GM12878 (cell line): ENCODE results near the gene DVL2. TPM values are rescaled to one million over a fixed set of nuclear protein-coding genes. Genes with fewer than 3 reads are reported as not detected.

ENCODE experiments used
- ATAC-seq: fragments of 200-7000 bp; cut with Tn5 transposase; 3 replicates; pipeline ENCODE4 v1.9.1; 2020; ENCODE audit warnings: mild to moderate bottlenecking, moderate library complexity
- BruUV-seq: library from RNA; stranded (reverse); fragments of 400-500 nt; replicated peaks from 2 replicates; lab custom pipeline; 2021; lab: Mats Ljungman, UMichigan
- CTCF ChIA-PET: fragments of 300-600 bp; sonication (Branson Sonifier 250); formaldehyde crosslinking; extraction: SDS; loops from one replicate; lab custom pipeline; 2021; ENCODE audit warnings: inconsistent platforms; lab: Yijun Ruan, JAX
- POLR2A ChIA-PET: fragments of 350-600 bp; formaldehyde crosslinking; extraction: SDS; loops from one replicate; lab custom pipeline; 2021; ENCODE audit warnings: inconsistent platforms; lab: Charles Lee
- RAD21 ChIA-PET: fragments of 300-600 bp; sonication (Branson Sonifier 250); formaldehyde crosslinking; loops from one replicate; lab custom pipeline; 2023; ENCODE audit warnings: antibody characterized with exemption; ENCODE audit not compliant: unreplicated experiment; lab: Charles Lee
- SMC1A ChIA-PET: fragments of 300-600 bp; sonication (Branson Sonifier 250); formaldehyde crosslinking; loops from one replicate; lab custom pipeline; 2023; ENCODE audit not compliant: unreplicated experiment, uncharacterized antibody; lab: Charles Lee
- DNase-seq: peaks from one replicate; pipeline ENCODE4 v3.0.0-alpha.2; 2011; ENCODE audit warnings: low read depth, low spot score
- FAIRE-seq: peaks from 3 replicates; lab custom pipeline; 2011; peaks lifted over from hg19 to GRCh38; lab: Jason Lieb, UNC
- H2AFZ ChIP-seq: 2 replicates; pipeline ENCODE4 v1.6.0; 2011; ENCODE audit warnings: low read depth, low read length, control low read depth; ENCODE audit not compliant: control insufficient read depth
- H3K27ac ChIP-seq: 2 replicates; pipeline ENCODE4 v1.5.1; 2011; ENCODE audit warnings: control low read depth; ENCODE audit not compliant: control insufficient read depth, insufficient read depth
- H3K27me3 ChIP-seq, 2 experiments: replicated peaks in 1 of 2; 2 replicates each; pipeline versions ENCODE4 v1.6.0 to v1.6.1; 2011; ENCODE audit warnings: low read length in 1 of 2; ENCODE audit not compliant: control insufficient read depth in 2 of 2, insufficient read depth in 2 of 2
- H3K36me3 ChIP-seq, 2 experiments: 2 replicates each; pipeline ENCODE4 v1.5.1; 2011; ENCODE audit warnings: low read length in 1 of 2; ENCODE audit not compliant: control insufficient read depth in 2 of 2, insufficient read depth in 2 of 2
- H3K4me1 ChIP-seq: 2 replicates; pipeline ENCODE4 v1.6.1; 2011; ENCODE audit warnings: mild to moderate bottlenecking, low read length, moderate library complexity, mixed read lengths; ENCODE audit not compliant: control insufficient read depth, insufficient read depth
- H3K4me2 ChIP-seq: 2 replicates; pipeline ENCODE4 v1.6.0; 2011; ENCODE audit warnings: control low read depth; ENCODE audit not compliant: control insufficient read depth, insufficient read depth
- H3K4me3 ChIP-seq: fragments of 200-600 bp; sonication (generic); 2 replicates; pipeline ENCODE4 v1.5.1; 2016
- H3K79me2 ChIP-seq: 2 replicates; pipeline ENCODE4 v1.6.0; 2011; ENCODE audit warnings: low read length; ENCODE audit not compliant: control insufficient read depth, insufficient read depth
- H3K9ac ChIP-seq: 2 replicates; pipeline ENCODE4 v1.8.0; 2011; ENCODE audit warnings: low read length, control low read depth, mixed read lengths; ENCODE audit not compliant: control insufficient read depth, insufficient read depth
- H3K9me3 ChIP-seq: replicated peaks from 3 replicates; pipeline ENCODE4 v1.5.1; 2011; ENCODE audit warnings: mild to moderate bottlenecking, low read length; ENCODE audit not compliant: control insufficient read depth, insufficient read depth
- H4K20me1 ChIP-seq: 2 replicates; pipeline ENCODE4 v1.6.0; 2011; ENCODE audit not compliant: control insufficient read depth, insufficient read depth
- BHLHE40 ChIP-seq, 2 experiments: fragments of 450-650 bp in 1 of 2; IDR thresholded peaks; 2 replicates each; pipeline ENCODE4 v1.6.1; 2011 to 2017; ENCODE audit warnings: low read depth in 2 of 2, borderline replicate concordance in 1 of 2, improper control_type of control experiment in 1 of 2, low read length in 1 of 2, mild to moderate bottlenecking in 1 of 2
- EP300 ChIP-seq, 2 experiments: fragments of 150-350 bp in 1 of 2; IDR thresholded peaks; 2 replicates each; pipeline ENCODE4 v1.6.1; 2011 to 2012; ENCODE audit warnings: low read depth in 2 of 2, low read length in 2 of 2, borderline replicate concordance in 1 of 2, improper control_type of control experiment in 1 of 2, inconsistent platforms in 1 of 2; ENCODE audit not compliant: control insufficient read depth in 1 of 2
- ESRRA ChIP-seq: IDR thresholded peaks from 2 replicates; pipeline ENCODE4 v1.6.1; 2012; ENCODE audit warnings: mild to moderate bottlenecking, low read length, improper control_type of control experiment
- JUND ChIP-seq: IDR thresholded peaks from 2 replicates; pipeline ENCODE4 v1.6.1; 2012; ENCODE audit warnings: low read depth, mild to moderate bottlenecking, low read length, improper control_type of control experiment, moderate library complexity
- MYB ChIP-seq: fragments of 150-350 bp; IDR thresholded peaks from 2 replicates; pipeline ENCODE4 v1.6.1; 2014; ENCODE audit warnings: mild to moderate bottlenecking, low read depth, low read length, borderline replicate concordance
- NBN ChIP-seq: fragments of 450-650 bp; IDR thresholded peaks from 2 replicates; pipeline ENCODE4 v1.6.1; 2016
- POLR2AphosphoS5 ChIP-seq: IDR thresholded peaks from 2 replicates; pipeline ENCODE4 v1.6.1; 2011; ENCODE audit warnings: mild to moderate bottlenecking, low read length, inconsistent platforms
- RELA ChIP-seq: fragments of 450-650 bp; IDR thresholded peaks from 2 replicates; pipeline ENCODE4 v1.8.0; 2014; ENCODE audit warnings: borderline replicate concordance; ENCODE audit not compliant: partially characterized antibody
- SPI1 ChIP-seq: IDR thresholded peaks from 2 replicates; pipeline ENCODE4 v1.6.1; 2011; ENCODE audit warnings: low read depth, mild to moderate bottlenecking, low read length, moderate library complexity, borderline replicate concordance; ENCODE audit not compliant: insufficient read depth
- SUZ12 ChIP-seq: fragments of 200-600 bp; sonication (generic); IDR thresholded peaks from one replicate; pipeline ENCODE4 v1.6.1; 2018; ENCODE audit warnings: antibody characterized with exemption, mild to moderate bottlenecking; ENCODE audit not compliant: unreplicated experiment
- TBL1XR1 ChIP-seq: IDR thresholded peaks from 2 replicates; pipeline ENCODE4 v1.6.1; 2012; ENCODE audit warnings: low read depth, low read length, improper control_type of control experiment
- ZBED1 ChIP-seq: IDR thresholded peaks from 2 replicates; pipeline ENCODE4 v1.6.1; 2016; ENCODE audit warnings: borderline replicate concordance
- ZSCAN29 ChIP-seq: fragments of 450-650 bp; IDR thresholded peaks from 2 replicates; pipeline ENCODE4 v1.6.1; 2017; ENCODE audit warnings: mild to moderate bottlenecking, moderate library complexity
- WGBS: methylation state at CpG from one replicate; pipeline ENCODE4 v1.1.6; 2016; ENCODE audit warnings: low lambda C conversion rate; ENCODE audit not compliant: insufficient replicate concordance, insufficient coverage; ENCODE audit errors: missing lambda C conversion rate; 5-methylcytosine and 5-hydroxymethylcytosine counted together
- in situ Hi-C: fragments of 300-500 bp; cut with MboI; formaldehyde crosslinking; loops from 9 replicates; pipeline ENCODE4 v1.14.3; 2018; ENCODE audit warnings: mixed read lengths
- intact Hi-C: fragments of 100-400 bp; cut with micrococcal nuclease; formaldehyde crosslinking; loops from one replicate; pipeline ENCODE4 v1.14.2; 2022; ENCODE audit not compliant: unreplicated experiment
- polyA plus RNA-seq, 11 experiments: library from polyadenylated mRNA; depleted of rRNA in 4 of 11; unstranded in 6 of 11; stranded (reverse) in 5 of 11; fragments of >200 nt; fragmentation: Nextera tagmentation in 4 of 11; fragmentation: Illumina TruSeq in 1 of 11; extraction: Ambion mirVana in 4 of 11; extraction: Trizol in 1 of 11; gene quantifications; 1 replicate in 1 of 11; 2 replicates in 10 of 11; pipeline versions ENCODE4 v1.2.1 to v1.2.3, GENCODE V29; 2011 to 2016; ENCODE audit warnings: inconsistent platforms in 2 of 11, missing spikeins in 2 of 11, low read depth in 1 of 11
- total RNA-seq, 4 experiments: library from RNA; depleted of rRNA in 3 of 4; stranded (reverse); fragments of >200 nt in 3 of 4; fragmentation: Illumina TruSeq in 1 of 4; extraction: Trizol in 1 of 4; gene quantifications; 2 replicates each; pipeline versions ENCODE4 v1.2.1 to v1.2.3, GENCODE V29; 2013 to 2021
- TF ChIP-seq, protein P1 (sequence below): fragments of 450-650 bp; IDR thresholded peaks from 2 replicates; pipeline ENCODE4 v1.6.1; 2018; ENCODE audit warnings: mild to moderate bottlenecking, low read depth, moderate library complexity; ENCODE audit not compliant: partially characterized antibody
- TF ChIP-seq, protein P2 (sequence below): fragments of 450-650 bp; IDR thresholded peaks from 2 replicates; pipeline ENCODE4 v1.6.1; 2017; ENCODE audit warnings: mild to moderate bottlenecking, moderate library complexity
- TF ChIP-seq, protein P3 (sequence below): fragments of 450-650 bp; IDR thresholded peaks from 2 replicates; pipeline ENCODE4 v1.6.1; 2016; ENCODE audit warnings: mild to moderate bottlenecking

DVL2 gene
- total and polyA plus RNA-seq, 10 of the 15 experiments (the other 5 are each of a cell fraction or from before 2014, with no cell fraction given), result 0.97 to 44.8 (median 23.2) TPM

DNA sequence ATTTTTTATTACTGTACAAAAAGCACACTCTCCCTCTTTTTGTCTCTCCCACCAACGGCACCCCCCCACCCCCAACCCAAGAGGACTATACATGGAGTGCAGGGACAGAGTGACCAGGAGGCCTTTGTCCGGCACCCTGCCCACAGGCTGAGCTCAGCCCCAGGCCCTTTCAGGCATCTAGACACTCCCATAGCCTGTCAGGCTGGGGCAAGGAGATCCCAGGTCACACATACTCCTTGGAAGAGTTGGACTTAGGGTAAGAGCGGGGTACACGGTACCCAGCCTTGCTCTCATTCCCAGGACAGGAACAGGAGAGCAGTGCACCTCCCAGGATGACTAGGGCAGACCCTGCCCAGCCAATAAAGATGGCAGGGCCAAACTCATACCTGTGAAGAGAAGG lies 25.8 kb upstream of the DVL2 start (continued):
- TF ChIP-seq POLR2AphosphoS5 (no peak), EP300 (IDR thresholded peaks at IDR 0.05; ENCODE audit: borderline replicate concordance in 1 of 2, control insufficient read depth in 1 of 2, low read depth in 2 of 2, low read length in 2 of 2) (no peak)

DNA sequence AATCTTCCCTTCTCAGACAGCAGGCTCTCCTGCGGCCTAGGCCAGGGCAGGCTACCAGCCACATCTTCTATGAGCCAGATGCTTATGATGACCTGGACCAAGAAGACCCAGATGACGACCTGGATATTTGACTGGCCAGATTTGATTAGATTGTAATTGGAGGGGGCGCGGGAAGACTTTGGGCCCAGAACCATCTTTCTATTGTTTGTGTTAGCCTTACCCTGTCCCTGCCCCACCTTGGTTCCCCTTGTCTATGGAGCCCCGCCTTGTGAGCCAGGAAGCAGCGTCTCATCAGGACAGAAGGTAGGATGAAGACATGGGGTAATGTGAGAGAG lies 25.2 kb upstream of the DVL2 start:
- peaks cover 17% of the 10 kb centered on the region for H3K4me1 ChIP-seq
- POLR2A ChIA-PET, result no interaction called here
- H2AFZ ChIP-seq, result no peak overlapping the region
- CTCF ChIA-PET, result interaction anchor here (0.7 kb wide), 1 partner anchor 23 kb away, joined by 3 read pairs; no protein-coding TSS in a partner anchor
- ATAC-seq (no peak), FAIRE-seq (no peak), DNase-seq (no peak)
- RAD21 ChIA-PET, result no interaction called here
- H3K36me3 ChIP-seq, result peaks cover 1 to 13% of the 10 kb centered on the region in 2 experiments; a peak in 2 of 4 replicates
- SMC1A ChIA-PET, result interaction anchor here (1.4 kb wide), 1 partner anchor 10 kb away, joined by 5 read pairs; no protein-coding TSS in a partner anchor
- BruUV-seq, result no TSS peak
- H3K4me3 ChIP-seq, result no peak overlapping the region
- no peaks in the 10 kb centered on the region for H3K79me2 ChIP-seq
- no peaks in the 10 kb centered on the region for H3K9me3 ChIP-seq
- WGBS, result 92% methylated on average over 6 of the region's 6 CpGs
- H3K9ac ChIP-seq, result no peak overlapping the region
- intact Hi-C loops (no loop called here), in situ Hi-C loops (no loop called here)
- H4K20me1 ChIP-seq, result no peaks in the 10 kb centered on the region
- peaks cover 3 to 5% of the 10 kb centered on the region in 2 experiments; a peak in 2 of 4 replicates for H3K27me3 ChIP-seq
- no peak overlapping the region for H3K4me2 ChIP-seq
- H3K27ac ChIP-seq, result no peak overlapping the region
- TF ChIP-seq SPI1, result no peak
- TF ChIP-seq ZBED1, result no peak
- TF ChIP-seq ESRRA, result no peak
- TF ChIP-seq ZSCAN29, result no peak
- TF ChIP-seq, protein P1, sequence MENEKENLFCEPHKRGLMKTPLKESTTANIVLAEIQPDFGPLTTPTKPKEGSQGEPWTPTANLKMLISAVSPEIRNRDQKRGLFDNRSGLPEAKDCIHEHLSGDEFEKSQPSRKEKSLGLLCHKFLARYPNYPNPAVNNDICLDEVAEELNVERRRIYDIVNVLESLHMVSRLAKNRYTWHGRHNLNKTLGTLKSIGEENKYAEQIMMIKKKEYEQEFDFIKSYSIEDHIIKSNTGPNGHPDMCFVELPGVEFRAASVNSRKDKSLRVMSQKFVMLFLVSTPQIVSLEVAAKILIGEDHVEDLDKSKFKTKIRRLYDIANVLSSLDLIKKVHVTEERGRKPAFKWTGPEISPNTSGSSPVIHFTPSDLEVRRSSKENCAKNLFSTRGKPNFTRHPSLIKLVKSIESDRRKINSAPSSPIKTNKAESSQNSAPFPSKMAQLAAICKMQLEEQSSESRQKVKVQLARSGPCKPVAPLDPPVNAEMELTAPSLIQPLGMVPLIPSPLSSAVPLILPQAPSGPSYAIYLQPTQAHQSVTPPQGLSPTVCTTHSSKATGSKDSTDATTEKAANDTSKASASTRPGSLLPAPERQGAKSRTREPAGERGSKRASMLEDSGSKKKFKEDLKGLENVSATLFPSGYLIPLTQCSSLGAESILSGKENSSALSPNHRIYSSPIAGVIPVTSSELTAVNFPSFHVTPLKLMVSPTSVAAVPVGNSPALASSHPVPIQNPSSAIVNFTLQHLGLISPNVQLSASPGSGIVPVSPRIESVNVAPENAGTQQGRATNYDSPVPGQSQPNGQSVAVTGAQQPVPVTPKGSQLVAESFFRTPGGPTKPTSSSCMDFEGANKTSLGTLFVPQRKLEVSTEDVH, result no peak
- TF ChIP-seq, protein P2, sequence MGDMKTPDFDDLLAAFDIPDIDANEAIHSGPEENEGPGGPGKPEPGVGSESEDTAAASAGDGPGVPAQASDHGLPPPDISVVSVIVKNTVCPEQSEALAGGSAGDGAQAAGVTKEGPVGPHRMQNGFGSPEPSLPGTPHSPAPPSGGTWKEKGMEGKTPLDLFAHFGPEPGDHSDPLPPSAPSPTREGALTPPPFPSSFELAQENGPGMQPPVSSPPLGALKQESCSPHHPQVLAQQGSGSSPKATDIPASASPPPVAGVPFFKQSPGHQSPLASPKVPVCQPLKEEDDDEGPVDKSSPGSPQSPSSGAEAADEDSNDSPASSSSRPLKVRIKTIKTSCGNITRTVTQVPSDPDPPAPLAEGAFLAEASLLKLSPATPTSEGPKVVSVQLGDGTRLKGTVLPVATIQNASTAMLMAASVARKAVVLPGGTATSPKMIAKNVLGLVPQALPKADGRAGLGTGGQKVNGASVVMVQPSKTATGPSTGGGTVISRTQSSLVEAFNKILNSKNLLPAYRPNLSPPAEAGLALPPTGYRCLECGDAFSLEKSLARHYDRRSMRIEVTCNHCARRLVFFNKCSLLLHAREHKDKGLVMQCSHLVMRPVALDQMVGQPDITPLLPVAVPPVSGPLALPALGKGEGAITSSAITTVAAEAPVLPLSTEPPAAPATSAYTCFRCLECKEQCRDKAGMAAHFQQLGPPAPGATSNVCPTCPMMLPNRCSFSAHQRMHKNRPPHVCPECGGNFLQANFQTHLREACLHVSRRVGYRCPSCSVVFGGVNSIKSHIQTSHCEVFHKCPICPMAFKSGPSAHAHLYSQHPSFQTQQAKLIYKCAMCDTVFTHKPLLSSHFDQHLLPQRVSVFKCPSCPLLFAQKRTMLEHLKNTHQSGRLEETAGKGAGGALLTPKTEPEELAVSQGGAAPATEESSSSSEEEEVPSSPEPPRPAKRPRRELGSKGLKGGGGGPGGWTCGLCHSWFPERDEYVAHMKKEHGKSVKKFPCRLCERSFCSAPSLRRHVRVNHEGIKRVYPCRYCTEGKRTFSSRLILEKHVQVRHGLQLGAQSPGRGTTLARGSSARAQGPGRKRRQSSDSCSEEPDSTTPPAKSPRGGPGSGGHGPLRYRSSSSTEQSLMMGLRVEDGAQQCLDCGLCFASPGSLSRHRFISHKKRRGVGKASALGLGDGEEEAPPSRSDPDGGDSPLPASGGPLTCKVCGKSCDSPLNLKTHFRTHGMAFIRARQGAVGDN, result no peak
- no peak for TF ChIP-seq RELA
- TF ChIP-seq SUZ12, result no peak
- no peak for TF ChIP-seq JUND
- no peak for TF ChIP-seq MYB
- no peak for TF ChIP-seq NBN
- TF ChIP-seq, protein P3, sequence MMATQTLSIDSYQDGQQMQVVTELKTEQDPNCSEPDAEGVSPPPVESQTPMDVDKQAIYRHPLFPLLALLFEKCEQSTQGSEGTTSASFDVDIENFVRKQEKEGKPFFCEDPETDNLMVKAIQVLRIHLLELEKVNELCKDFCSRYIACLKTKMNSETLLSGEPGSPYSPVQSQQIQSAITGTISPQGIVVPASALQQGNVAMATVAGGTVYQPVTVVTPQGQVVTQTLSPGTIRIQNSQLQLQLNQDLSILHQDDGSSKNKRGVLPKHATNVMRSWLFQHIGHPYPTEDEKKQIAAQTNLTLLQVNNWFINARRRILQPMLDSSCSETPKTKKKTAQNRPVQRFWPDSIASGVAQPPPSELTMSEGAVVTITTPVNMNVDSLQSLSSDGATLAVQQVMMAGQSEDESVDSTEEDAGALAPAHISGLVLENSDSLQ, result no peak
- TF ChIP-seq TBL1XR1, result no peak
- no peak for TF ChIP-seq BHLHE40 (IDR thresholded peaks at IDR 0.05; ENCODE audit: borderline replicate concordance in 1 of 2, low read depth in 2 of 2, low read length in 1 of 2)
